HepG2 (cell line): ENCODE data around the gene CALM1. TPM values are rescaled to one million over a fixed set of nuclear protein-coding genes. Genes with fewer than 3 reads are reported as not detected.

Source experiments
- AFF4 ChIP-seq: sonication (generic); formaldehyde crosslinking; IDR thresholded peaks from 2 replicates; pipeline ENCODE4 v1.4.0; 2020; ENCODE audit warnings: missing genetic modification reagents
- ATRX ChIP-seq: sonication (generic); formaldehyde crosslinking; IDR thresholded peaks from 2 replicates; pipeline ENCODE4 v1.4.0; 2020; ENCODE audit warnings: missing genetic modification reagents, borderline replicate concordance
- BATF2 ChIP-seq: sonication (generic); formaldehyde crosslinking; IDR thresholded peaks from 2 replicates; pipeline ENCODE4 v1.8.0; 2022; ENCODE audit warnings: mild to moderate bottlenecking, missing genetic modification reagents, moderate library complexity
- DNMT1 ChIP-seq: sonication (generic); formaldehyde crosslinking; IDR thresholded peaks from 2 replicates; pipeline ENCODE4 v1.5.1; 2020; ENCODE audit warnings: mild to moderate bottlenecking, missing genetic modification reagents
- ESRRA ChIP-seq: sonication (generic); formaldehyde crosslinking; IDR thresholded peaks from 2 replicates; pipeline ENCODE4 v1.5.1; 2020; ENCODE audit warnings: mild to moderate bottlenecking, low read depth, missing genetic modification reagents
- KMT2A ChIP-seq: sonication (generic); formaldehyde crosslinking; IDR thresholded peaks from 2 replicates; pipeline ENCODE4 v1.4.0; 2020; ENCODE audit warnings: missing genetic modification reagents
- LBX2 ChIP-seq: sonication (generic); formaldehyde crosslinking; IDR thresholded peaks from 2 replicates; pipeline ENCODE4 v1.5.0; 2020; ENCODE audit warnings: missing genetic modification reagents, mild to moderate bottlenecking, borderline replicate concordance
- MBD4 ChIP-seq: IDR thresholded peaks from 2 replicates; pipeline ENCODE4 v1.6.1; 2012; ENCODE audit warnings: low read length, inconsistent platforms, borderline replicate concordance
- MYC ChIP-seq: sonication (generic); formaldehyde crosslinking; IDR thresholded peaks from 2 replicates; pipeline ENCODE4 v1.9.0; 2021; ENCODE audit warnings: missing genetic modification reagents, borderline replicate concordance
- NCOA5 ChIP-seq: sonication (generic); formaldehyde crosslinking; IDR thresholded peaks from 2 replicates; pipeline ENCODE4 v1.4.0; 2020; ENCODE audit warnings: missing genetic modification reagents
- THAP8 ChIP-seq: sonication (generic); formaldehyde crosslinking; IDR thresholded peaks from 2 replicates; pipeline ENCODE4 v1.5.1; 2020; ENCODE audit warnings: missing genetic modification reagents, mild to moderate bottlenecking, borderline replicate concordance
- THYN1 ChIP-seq: sonication (generic); formaldehyde crosslinking; IDR thresholded peaks from 2 replicates; pipeline ENCODE4 v1.8.1; 2023; ENCODE audit warnings: low read depth, mild to moderate bottlenecking, moderate library complexity, missing genetic modification reagents, borderline replicate concordance
- ZFY ChIP-seq: sonication (generic); formaldehyde crosslinking; IDR thresholded peaks from 2 replicates; pipeline ENCODE4 v1.4.0; 2020; ENCODE audit warnings: missing genetic modification reagents
- ZNF121 ChIP-seq: sonication (generic); formaldehyde crosslinking; IDR thresholded peaks from 2 replicates; pipeline ENCODE4 v1.5.0; 2020; ENCODE audit warnings: mild to moderate bottlenecking, missing genetic modification reagents
- ZNF276 ChIP-seq: sonication (generic); formaldehyde crosslinking; IDR thresholded peaks from 2 replicates; pipeline ENCODE4 v1.4.0; 2020; ENCODE audit warnings: mild to moderate bottlenecking, low read depth, missing genetic modification reagents
- ZNF337 ChIP-seq: sonication (generic); formaldehyde crosslinking; IDR thresholded peaks from 2 replicates; pipeline ENCODE4 v1.5.1; 2020; ENCODE audit warnings: missing genetic modification reagents, low read depth, mild to moderate bottlenecking, borderline replicate concordance
- ZNF501 ChIP-seq: sonication (generic); formaldehyde crosslinking; IDR thresholded peaks from 2 replicates; pipeline ENCODE4 v1.5.1; 2020; ENCODE audit warnings: mild to moderate bottlenecking, moderate library complexity, missing genetic modification reagents
- ZNF724P ChIP-seq: sonication (generic); formaldehyde crosslinking; IDR thresholded peaks from 2 replicates; pipeline ENCODE4 v1.8.0; 2022; ENCODE audit warnings: missing genetic modification reagents, borderline replicate concordance
- ZNF737 ChIP-seq: sonication (generic); formaldehyde crosslinking; IDR thresholded peaks from 2 replicates; pipeline ENCODE4 v1.5.0; 2020; ENCODE audit warnings: missing genetic modification reagents, mild to moderate bottlenecking, borderline replicate concordance
- ZSCAN22 ChIP-seq: sonication (generic); formaldehyde crosslinking; IDR thresholded peaks from 2 replicates; pipeline ENCODE4 v1.4.0; 2020; ENCODE audit warnings: mild to moderate bottlenecking, missing genetic modification reagents
- ZSCAN30 ChIP-seq: sonication (generic); formaldehyde crosslinking; IDR thresholded peaks from 2 replicates; pipeline ENCODE4 v1.5.0; 2020; ENCODE audit warnings: mild to moderate bottlenecking, missing genetic modification reagents
- polyA plus RNA-seq, 8 experiments: library from polyadenylated mRNA; depleted of rRNA in 3 of 8; stranded (reverse) in 7 of 8; unstranded in 1 of 8; fragments of >200 nt; fragmentation: Illumina TruSeq in 4 of 8; extraction: Trizol in 4 of 8; gene quantifications; 2 replicates each; pipeline versions ENCODE4 v1.2.1 to v1.2.3, GENCODE V29; 2011 to 2016; ENCODE audit warnings: low read depth in 4 of 8, missing spikeins in 1 of 8, mixed read lengths in 1 of 8; ENCODE audit not compliant: insufficient read depth in 1 of 8
- total RNA-seq, 5 experiments: library from RNA; depleted of rRNA; stranded (reverse); fragments of >200 nt; fragmentation: Illumina TruSeq; extraction: Trizol; gene quantifications; 2 replicates each; pipeline ENCODE4 v1.2.3, GENCODE V29; 2016; ENCODE audit warnings: low read depth in 1 of 5

The CALM1 gene
- total and polyA plus RNA-seq, 2 of the 13 experiments (the other 11 are each of a cell fraction or from before 2014, with no cell fraction given), result 110 to 238 TPM

GRCh38 chr14:90383126-90383730 is 13.6 kb upstream of the CALM1 start (continued):
- TF ChIP-seq ZNF737 (CRISPR knock-in tag), result 0 out of 2 replicates have a peak, but pooled peaks have one; percentile 68
- 0 out of 2 replicates have a peak, but pooled peaks have one; percentile 33 for TF ChIP-seq BATF2
- peak; percentile 53 for TF ChIP-seq ZNF121 (CRISPR knock-in tag)
- peak; percentile 86 for TF ChIP-seq KMT2A
- TF ChIP-seq ZFY, result peak; percentile 80
- TF ChIP-seq ZNF501 (CRISPR knock-in tag), result peak; percentile 89
- no peak for TF ChIP-seq ZSCAN22
- no peak for TF ChIP-seq THYN1 (CRISPR knock-in tag)
- TF ChIP-seq AFF4 (CRISPR knock-in tag), result no peak
- no peak; the same call in 1 of the 2 replicates for TF ChIP-seq ZNF724P
- TF ChIP-seq MBD4, result no peak
- no peak for TF ChIP-seq THAP8 (CRISPR knock-in tag)
- TF ChIP-seq ESRRA (CRISPR knock-in tag), result peak; percentile 74
- no peak for TF ChIP-seq NCOA5 (CRISPR knock-in tag)
- TF ChIP-seq LBX2, result 0 out of 2 replicates have a peak, but pooled peaks have one; percentile 31
- TF ChIP-seq ATRX (CRISPR knock-in tag), result no peak
- no peak for TF ChIP-seq DNMT1
- no peak for TF ChIP-seq ZNF337
- peak; percentile 61; the same call in 1 of the 2 replicates for TF ChIP-seq ZNF276 (CRISPR knock-in tag)
- TF ChIP-seq ZSCAN30 (CRISPR knock-in tag), result no peak
- TF ChIP-seq MYC, result peak; percentile 97
